HG03354 (cell line): ENCODE results near the gene HNRNPR.
"Not testable (repeated sequence)": the region's sequence is repeated elsewhere in the genome, so short reads cannot be mapped to it uniquely, and the experiment has no call there.

Experiments used
- ATAC-seq: cut with Tn5 transposase; IDR thresholded peaks from one replicate; pipeline ENCODE4 v1.9.1; 2021; ENCODE audit warnings: mild to moderate bottlenecking; ENCODE audit not compliant: unreplicated experiment, poor library complexity, severe bottlenecking

HNRNPR gene

GRCh38 chr1:23339632-23340031 lies 4.5 kb downstream of the HNRNPR start:
- no peak for ATAC-seq

DNA sequence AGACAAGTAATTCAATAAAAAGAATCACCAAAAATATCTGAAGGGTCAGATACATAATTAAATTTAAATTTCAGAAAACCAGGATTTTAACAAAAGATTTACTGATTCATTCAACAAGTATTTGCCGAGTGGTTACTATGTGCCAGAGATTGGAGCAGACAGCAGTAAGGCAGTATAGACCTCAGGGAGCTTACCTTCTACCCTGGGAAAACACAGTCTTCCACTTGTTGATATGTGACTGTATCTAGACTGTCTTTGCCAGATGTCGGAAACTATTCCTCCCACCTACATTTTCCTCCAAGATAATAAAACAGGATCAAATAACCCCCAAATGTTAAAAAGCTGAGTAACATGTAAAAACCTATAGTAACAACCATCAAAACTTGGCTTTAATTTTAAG lies 6.2 kb downstream of the HNRNPR start:
- no peak for ATAC-seq

DNA sequence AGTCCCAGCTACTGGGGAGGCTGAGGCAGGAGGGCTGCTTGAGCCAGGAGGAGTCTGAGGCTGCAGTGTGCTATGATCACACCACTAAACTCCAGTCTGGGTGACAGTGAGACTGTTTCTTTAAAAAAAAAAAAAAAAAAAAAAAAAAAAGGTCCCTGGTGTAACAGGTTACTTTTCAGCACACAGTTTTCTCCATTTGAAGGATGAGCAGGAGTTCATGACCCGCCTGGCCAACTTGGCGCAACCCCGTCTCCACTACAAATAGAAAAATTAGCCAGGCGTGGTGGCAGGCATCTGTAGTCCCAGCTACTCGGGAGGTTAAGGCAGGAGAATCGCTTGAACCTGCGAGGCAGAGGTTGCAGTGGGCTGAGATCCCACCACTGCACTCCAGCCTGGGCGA lies 12.4 kb downstream of the HNRNPR start:
- no peak for ATAC-seq

DNA sequence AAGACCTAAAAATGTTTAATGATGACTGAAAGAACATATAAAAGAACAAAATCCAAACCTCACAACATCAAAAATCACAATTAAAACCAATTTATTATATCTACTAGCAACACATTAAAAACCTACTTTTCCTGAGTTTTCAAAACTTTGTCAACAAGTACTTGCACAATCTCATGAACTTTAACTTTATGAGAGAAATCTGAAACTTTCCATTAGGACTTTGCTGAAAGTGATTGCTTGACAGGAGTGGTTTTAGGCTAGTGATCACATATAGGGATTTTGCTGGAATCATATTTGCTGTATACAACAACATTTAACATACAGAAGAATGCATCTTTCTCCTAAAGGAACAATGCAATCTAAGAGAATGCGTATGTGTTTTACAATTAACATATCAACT lies 13.2 kb downstream of the HNRNPR start:
- ATAC-seq, result no peak

- ATAC-seq, result no peak
Measured at GRCh38 chr1:23325393-23325792, 18.7 kb downstream of the HNRNPR start.

- no peak for ATAC-seq
Measured at GRCh38 chr1:23322770-23323169, 21.3 kb downstream of the HNRNPR start.

- not testable (repeated sequence) for ATAC-seq
Measured at GRCh38 chr1:23310280-23310679, 33.8 kb downstream of the HNRNPR start.

GRCh38 chr1:23304140-23304620 lies 39.9 kb downstream of the HNRNPR start:
- ATAC-seq, result no peak

DNA sequence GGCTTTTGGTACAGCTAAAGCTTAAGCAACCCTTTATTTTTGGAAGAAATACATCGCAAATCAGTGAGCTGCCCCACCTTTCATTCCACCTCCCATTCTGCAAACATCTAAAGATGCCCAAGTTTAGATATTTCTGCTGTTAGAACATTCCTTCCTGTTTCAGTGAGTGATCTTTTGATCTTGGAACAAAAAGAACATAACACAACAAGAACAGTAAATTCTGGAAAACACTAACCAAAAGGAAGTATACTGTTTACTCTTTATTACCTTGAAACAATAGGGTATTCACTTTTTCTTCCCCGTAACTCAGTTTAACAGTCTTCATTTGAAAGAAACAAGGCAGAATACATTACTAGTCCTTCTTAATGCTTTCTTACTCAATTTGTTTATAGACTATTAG lies 40.6 kb downstream of the HNRNPR start:
- no peak for ATAC-seq

- ATAC-seq, result no peak
Measured at GRCh38 chr1:23296931-23297330, 47.2 kb downstream of the HNRNPR start.

GRCh38 chr1:23291706-23292105 lies 52.4 kb downstream of the HNRNPR start:
- ATAC-seq, result no peak

- ATAC-seq, result no peak
Measured at GRCh38 chr1:23290836-23291565, 53.1 kb downstream of the HNRNPR start.

DNA sequence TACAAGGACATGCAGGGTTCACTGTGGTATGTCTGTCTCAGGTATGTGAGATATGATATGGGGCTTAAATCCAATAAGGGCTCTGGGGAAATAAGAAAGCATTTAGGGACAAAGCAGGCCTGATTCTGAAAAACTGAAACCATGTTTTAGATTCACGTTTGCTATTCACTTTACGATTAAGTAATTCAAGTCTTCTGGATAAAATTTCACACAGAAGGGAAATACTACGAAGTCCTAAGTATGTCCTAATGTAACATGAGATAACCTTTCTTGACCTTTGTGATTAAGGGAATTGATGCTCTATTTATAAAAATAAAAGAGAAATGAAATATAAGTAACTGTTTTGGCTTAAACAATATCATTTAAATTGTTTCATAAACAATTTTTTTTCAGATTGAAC lies 55.4 kb downstream of the HNRNPR start:
- ATAC-seq, result no peak

- ATAC-seq, result no peak
Measured at GRCh38 chr1:23288201-23288600, 55.9 kb downstream of the HNRNPR start.

DNA sequence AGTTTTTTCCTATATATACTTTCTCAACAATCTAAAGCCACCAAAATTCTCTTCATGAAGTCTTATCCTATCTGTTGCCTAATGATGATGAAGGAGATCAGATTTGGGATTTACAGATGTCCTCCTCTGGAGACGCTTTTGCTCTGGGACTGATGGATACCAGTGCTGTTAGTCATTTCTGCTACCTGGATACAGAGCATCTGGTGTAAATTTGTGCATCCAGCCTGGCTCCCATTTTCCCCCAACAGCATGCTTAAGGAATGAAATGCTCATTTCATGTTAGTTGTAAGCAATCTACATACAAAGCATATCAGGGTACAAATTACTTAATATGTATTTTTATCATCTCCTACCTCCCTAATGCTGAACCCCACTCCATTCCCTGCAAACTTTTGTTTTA lies 57.7 kb downstream of the HNRNPR start:
- ATAC-seq, result no peak

GRCh38 chr1:23283667-23284602 lies 60.1 kb downstream of the HNRNPR start:
- ATAC-seq, result no peak

DNA sequence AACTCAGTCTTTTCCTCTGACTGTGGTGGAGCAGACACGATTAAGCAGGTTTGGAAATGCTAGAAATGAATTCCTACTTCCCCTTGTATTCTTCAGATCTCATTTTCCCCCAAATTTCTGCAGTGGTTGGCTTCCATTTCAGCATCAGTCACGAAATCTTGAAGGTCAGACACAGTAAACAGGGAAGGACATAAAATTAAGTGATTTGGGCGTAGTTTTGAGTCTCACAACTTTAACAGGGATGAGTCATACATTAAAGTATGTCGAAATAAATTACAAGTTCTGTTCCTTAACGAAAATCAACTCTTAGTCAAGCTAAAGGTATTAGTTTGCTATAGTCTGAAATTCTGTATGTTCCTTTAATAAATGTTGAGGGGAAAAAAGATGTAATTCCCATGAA lies 61.1 kb downstream of the HNRNPR start:
- no peak for ATAC-seq

- ATAC-seq, result no peak
Measured at GRCh38 chr1:23278717-23279116, 65.4 kb downstream of the HNRNPR start.

DNA sequence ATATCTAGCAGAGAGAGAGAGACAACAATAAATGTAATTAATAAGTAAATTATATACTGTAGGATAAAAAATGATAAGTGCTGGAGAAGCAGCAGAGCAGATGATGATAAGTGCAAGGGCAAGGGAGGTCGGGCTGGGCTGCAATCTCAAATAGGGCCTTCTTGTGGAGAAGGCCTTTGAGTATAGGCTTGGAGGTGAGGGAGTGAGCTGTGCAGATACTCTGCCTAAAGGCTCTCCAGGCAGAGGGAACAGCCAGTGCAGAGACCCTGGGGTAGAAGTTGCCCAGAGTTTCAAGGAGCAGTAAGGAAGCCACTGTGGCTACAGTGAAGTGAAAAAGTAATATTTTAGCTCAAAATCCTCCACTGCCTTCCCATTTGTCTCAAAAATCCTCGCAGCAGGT lies 67.6 kb downstream of the HNRNPR start:
- ATAC-seq, result no peak

DNA sequence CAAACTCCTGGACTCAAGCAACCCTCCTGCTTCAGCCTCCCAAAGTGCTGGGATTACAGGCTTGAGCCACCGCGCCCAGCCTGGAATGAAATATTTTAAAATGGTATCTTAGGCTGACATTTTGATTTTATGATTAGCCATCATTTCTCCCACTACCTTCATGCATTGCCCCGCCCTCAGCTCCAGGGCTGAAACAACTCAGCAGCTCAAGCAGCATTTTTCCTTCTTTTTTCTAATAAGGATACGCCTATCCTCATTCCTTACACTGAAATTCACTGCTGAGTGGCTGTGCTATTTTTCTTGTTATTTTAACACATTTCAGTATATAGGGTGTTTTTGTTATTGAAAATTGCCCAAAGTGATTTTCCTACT lies 70.0 kb downstream of the HNRNPR start:
- ATAC-seq, result no peak
